Suprapubic skin (tissue), 4 donors: ENCODE results near the gene WDR54. TPM values are rescaled to one million over a fixed set of nuclear protein-coding genes. Genes with fewer than 3 reads are reported as not detected.

Experiments used
- DNase-seq, 2 donors: peaks; one replicate each; pipeline ENCODE4 v3.0.0-alpha.2; 2019; ENCODE audit warnings: low spot score in 2 of 2
- H3K27ac ChIP-seq: fragments of 200-600 bp; sonication (generic); one replicate; pipeline ENCODE4 v1.5.1; 2019
- H3K27me3 ChIP-seq: fragments of 200-600 bp; sonication (generic); one replicate; pipeline ENCODE4 v1.5.1; 2019
- H3K36me3 ChIP-seq: fragments of 200-600 bp; sonication (generic); one replicate; pipeline ENCODE4 v1.5.1; 2019
- H3K4me1 ChIP-seq: fragments of 200-600 bp; sonication (generic); one replicate; pipeline ENCODE4 v1.5.1; 2019
- H3K4me3 ChIP-seq: fragments of 200-600 bp; sonication (generic); one replicate; pipeline ENCODE4 v1.5.1; 2019; ENCODE audit warnings: mild to moderate bottlenecking
- H3K9me3 ChIP-seq: fragments of 200-600 bp; sonication (generic); one replicate; pipeline ENCODE4 v1.5.1; 2019
- EP300 ChIP-seq: sonication (generic); formaldehyde crosslinking; IDR thresholded peaks from one replicate; pipeline ENCODE4 v1.6.1; 2017; ENCODE audit warnings: antibody characterized with exemption
- POLR2A ChIP-seq, 2 donors: fragments of 450-650 bp; IDR thresholded peaks; one replicate each; pipeline ENCODE4 v1.6.1; 2017; ENCODE audit warnings: antibody characterized with exemption in 2 of 2, mild to moderate bottlenecking in 2 of 2, moderate library complexity in 2 of 2
- POLR2AphosphoS5 ChIP-seq, 3 donors: sonication (generic); formaldehyde crosslinking; IDR thresholded peaks; one replicate each; pipeline ENCODE4 v1.6.1; 2017; ENCODE audit warnings: antibody characterized with exemption in 3 of 3
- WGBS: methylation state at CpG from one replicate; pipeline ENCODE4 v1.1.5; 2018; 5-methylcytosine and 5-hydroxymethylcytosine counted together
- total RNA-seq, 4 donors: library from RNA; depleted of rRNA; stranded (reverse); fragments of >200 nt; gene quantifications; one replicate each; pipeline ENCODE4 v1.1.0, GENCODE V29; 2016
- TF ChIP-seq, protein P1 (sequence below), 2 donors: fragments of 200-600 bp in 1 of 2; fragments of 450-650 bp in 1 of 2; sonication (generic) in 1 of 2; IDR thresholded peaks; one replicate each; pipeline ENCODE4 v1.5.1; 2016 to 2019; ENCODE audit warnings: antibody characterized with exemption in 2 of 2, mild to moderate bottlenecking in 1 of 2, moderate library complexity in 1 of 2

The WDR54 gene
- total RNA-seq, 4 donors from 2014 or later, result 5.0 to 12.0 (median 8.5) TPM

DNA sequence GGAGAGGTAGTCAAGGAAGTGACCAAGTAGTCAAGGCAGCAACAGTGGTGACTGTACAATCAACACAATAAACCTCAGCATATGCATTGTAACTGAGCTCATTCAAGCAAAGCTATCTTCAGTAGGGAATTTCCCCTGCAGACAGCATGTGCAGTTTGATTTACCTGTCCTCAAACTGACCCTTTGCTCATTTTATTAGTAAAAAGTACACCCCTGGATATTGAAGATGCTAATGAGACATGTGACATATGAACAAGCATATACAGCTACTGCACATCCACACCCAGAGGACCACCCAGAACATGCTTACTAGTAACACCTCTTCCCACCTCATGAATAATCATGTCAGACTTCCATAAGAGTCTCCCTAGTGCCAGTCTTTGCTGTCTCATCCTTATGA is 15.5 kb upstream of the WDR54 start:
- H3K36me3 ChIP-seq, result no peaks in the 10 kb centered on the region
- H3K27me3 ChIP-seq, result no peaks in the 10 kb centered on the region
- no peaks in the 10 kb centered on the region for H3K4me1 ChIP-seq
- DNase-seq, result no peak
- no peaks in the 10 kb centered on the region for H3K9me3 ChIP-seq
- no peak overlapping the region for H3K27ac ChIP-seq
- no peak overlapping the region for H3K4me3 ChIP-seq
- TF ChIP-seq, protein P1, sequence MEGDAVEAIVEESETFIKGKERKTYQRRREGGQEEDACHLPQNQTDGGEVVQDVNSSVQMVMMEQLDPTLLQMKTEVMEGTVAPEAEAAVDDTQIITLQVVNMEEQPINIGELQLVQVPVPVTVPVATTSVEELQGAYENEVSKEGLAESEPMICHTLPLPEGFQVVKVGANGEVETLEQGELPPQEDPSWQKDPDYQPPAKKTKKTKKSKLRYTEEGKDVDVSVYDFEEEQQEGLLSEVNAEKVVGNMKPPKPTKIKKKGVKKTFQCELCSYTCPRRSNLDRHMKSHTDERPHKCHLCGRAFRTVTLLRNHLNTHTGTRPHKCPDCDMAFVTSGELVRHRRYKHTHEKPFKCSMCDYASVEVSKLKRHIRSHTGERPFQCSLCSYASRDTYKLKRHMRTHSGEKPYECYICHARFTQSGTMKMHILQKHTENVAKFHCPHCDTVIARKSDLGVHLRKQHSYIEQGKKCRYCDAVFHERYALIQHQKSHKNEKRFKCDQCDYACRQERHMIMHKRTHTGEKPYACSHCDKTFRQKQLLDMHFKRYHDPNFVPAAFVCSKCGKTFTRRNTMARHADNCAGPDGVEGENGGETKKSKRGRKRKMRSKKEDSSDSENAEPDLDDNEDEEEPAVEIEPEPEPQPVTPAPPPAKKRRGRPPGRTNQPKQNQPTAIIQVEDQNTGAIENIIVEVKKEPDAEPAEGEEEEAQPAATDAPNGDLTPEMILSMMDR (IDR thresholded peaks at IDR 0.05), result no peak
- TF ChIP-seq POLR2AphosphoS5 (IDR thresholded peaks at IDR 0.05) (no peak), EP300 (no peak), POLR2A (IDR thresholded peaks at IDR 0.05) (no peak)

DNA sequence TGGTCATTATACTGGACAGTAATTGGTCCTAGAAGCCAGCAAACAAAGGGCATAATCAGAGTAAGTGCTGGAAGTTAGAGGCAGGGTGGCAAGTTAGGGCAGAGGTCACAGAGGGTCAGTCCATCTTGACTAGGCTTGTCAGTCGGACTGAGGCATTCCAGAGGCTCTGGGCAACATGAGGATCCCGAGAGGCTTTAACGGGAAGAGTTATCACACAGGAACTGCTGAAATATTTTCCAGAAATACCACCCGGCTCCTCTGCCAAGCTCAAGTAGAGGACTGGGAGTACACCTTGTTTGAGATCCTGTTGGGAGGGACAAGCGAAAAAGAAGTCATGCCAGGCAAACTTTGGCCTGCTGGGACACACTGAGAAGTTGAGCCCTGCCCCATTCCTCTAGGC is 13.8 kb upstream of the WDR54 start:
- H3K27ac ChIP-seq, result no peak overlapping the region
- no peaks in the 10 kb centered on the region for H3K27me3 ChIP-seq
- no peak for DNase-seq
- no peaks in the 10 kb centered on the region for H3K36me3 ChIP-seq
- no peaks in the 10 kb centered on the region for H3K4me1 ChIP-seq
- no peaks in the 10 kb centered on the region for H3K9me3 ChIP-seq
- 59% methylated on average over 5 of the region's 5 CpGs for WGBS
- H3K4me3 ChIP-seq, result no peak overlapping the region
- TF ChIP-seq, protein P1 (IDR thresholded peaks at IDR 0.05), result no peak
- TF ChIP-seq POLR2AphosphoS5 (IDR thresholded peaks at IDR 0.05) (no peak), POLR2A (IDR thresholded peaks at IDR 0.05) (no peak), EP300 (no peak)

DNA sequence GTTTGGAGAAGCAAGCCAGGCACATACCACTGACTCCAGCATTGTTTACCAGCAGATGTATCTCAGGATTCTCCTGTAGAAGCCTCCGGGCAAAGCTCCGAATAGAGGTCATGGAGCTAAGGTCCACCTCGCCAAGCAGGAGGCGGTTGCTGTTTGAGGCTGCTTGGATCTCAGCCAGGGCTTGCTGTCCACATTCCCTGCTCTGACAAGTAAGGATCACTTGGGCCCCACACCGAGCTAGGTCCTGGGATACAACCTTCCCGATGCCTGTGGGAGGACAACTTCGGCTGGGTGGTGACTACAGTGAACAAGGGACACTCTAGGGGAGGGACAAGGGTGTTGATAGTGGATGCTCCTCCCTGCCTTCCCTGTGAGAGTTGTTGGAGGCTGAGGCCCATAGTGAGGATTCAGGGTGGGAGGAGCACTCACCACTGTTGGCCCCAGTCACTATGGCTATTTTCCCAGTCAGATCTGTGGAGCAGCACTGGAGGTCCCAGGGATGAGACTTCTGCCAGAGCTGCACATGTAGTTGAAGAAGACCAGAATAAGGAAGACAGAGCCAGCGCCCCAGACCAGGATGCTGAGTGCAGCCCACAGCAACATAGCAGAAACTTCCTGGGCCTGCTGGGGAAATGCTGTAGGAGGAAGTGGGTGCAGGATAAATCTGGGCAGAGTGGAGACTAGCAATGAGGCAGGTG is 8.4 kb upstream of the WDR54 start:
- no peaks in the 10 kb centered on the region for H3K36me3 ChIP-seq
- H3K4me1 ChIP-seq, result peaks cover 29% of the 10 kb centered on the region
- H3K9me3 ChIP-seq, result no peaks in the 10 kb centered on the region
- DNase-seq, result no peak
- no peaks in the 10 kb centered on the region for H3K27me3 ChIP-seq
- H3K4me3 ChIP-seq, result no peak overlapping the region
- TF ChIP-seq, protein P1 (IDR thresholded peaks at IDR 0.05), result no peak
- TF ChIP-seq POLR2A (IDR thresholded peaks at IDR 0.05) (no peak), EP300 (no peak), POLR2AphosphoS5 (IDR thresholded peaks at IDR 0.05) (no peak)
- no peak overlapping the region for H3K27ac ChIP-seq
- WGBS, result 76% methylated on average over 8 of the region's 8 CpGs

DNA sequence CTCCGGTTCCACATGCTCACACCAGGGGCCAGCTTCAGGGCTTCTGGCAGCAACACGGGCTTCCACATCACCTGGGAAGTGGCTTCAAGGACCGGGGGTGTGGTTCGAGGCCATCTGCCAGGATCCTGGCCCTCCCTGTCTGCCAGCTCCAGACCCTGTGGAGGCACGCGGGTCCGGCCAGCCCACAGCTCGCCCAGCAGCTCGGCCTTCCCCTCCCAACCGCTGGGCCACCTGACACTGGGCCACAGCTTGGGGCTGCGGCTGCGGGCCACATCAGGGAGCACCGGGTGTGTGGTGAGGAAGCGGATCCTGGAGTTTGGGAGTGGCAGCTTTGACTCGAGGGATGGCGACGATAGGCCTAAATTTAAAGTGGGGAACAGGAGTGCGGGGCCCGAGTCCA is 7.1 kb upstream of the WDR54 start:
- WGBS, result 18% methylated on average over 17 of the region's 19 CpGs
- no peak for TF ChIP-seq POLR2AphosphoS5 (IDR thresholded peaks at IDR 0.05)
- TF ChIP-seq POLR2A (IDR thresholded peaks at IDR 0.05), result no peak
- no peak for TF ChIP-seq EP300
- TF ChIP-seq, protein P1 (IDR thresholded peaks at IDR 0.05), result no peak
- Histone ChIP-seq H3K9me3 (no peaks in the 10 kb centered on the region), H3K4me1 (peaks cover 29% of the 10 kb centered on the region), H3K4me3 (peak overlapping the region; percentile 46), H3K27ac (no peak overlapping the region), H3K36me3 (no peaks in the 10 kb centered on the region), H3K27me3 (no peaks in the 10 kb centered on the region)
- DNase-seq, result no peak

DNA sequence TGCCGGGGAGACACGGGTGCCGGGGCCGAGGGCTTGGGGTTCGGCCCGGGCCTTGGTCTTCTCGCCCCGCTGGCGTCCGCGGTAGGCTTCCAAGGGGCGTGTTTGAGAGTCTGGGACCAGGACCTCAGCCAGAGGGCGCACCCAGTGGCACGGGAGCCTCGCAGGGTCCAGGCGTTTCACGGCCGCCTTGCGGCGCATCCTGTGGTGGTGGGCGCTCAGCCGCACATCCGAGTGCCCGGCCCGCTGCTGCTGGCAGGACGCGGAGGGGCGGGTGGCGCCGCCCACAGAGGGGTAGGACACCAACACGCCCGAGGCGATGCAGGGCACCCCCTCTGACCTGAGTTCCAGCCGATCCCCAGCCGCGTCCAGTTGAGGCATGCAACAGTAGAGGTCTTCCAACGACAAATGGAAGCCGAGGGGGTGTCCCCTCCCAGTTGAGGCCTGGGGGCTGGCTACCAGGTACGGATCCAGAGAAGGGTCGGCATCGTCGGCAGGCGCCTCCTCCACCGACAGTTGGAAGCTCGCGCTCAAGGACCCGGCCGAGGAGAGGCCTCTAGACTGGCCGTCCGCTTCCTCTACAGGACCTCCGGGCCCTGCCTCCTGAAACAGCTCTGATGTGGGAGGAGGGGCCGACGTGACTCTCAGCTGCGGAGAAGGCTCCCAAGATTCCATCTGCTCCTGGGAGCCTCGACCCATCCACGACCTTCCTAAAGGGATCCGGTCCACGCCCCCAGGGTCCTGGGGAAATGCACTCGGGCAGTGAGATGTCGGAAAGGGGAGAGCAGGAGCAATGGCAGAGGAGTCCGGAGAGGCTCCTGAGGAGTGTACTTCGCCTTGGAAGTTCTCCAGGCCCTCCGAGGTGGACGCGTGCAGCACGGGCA is 6.4 kb upstream of the WDR54 start:
- peaks cover 29% of the 10 kb centered on the region for H3K4me1 ChIP-seq
- no peak overlapping the region for H3K27ac ChIP-seq
- no peaks in the 10 kb centered on the region for H3K27me3 ChIP-seq
- peak in 1 of 2 donors; percentile 78 for DNase-seq
- H3K9me3 ChIP-seq, result no peaks in the 10 kb centered on the region
- H3K36me3 ChIP-seq, result no peaks in the 10 kb centered on the region
- H3K4me3 ChIP-seq, result peak overlapping the region; percentile 46
- TF ChIP-seq POLR2AphosphoS5 (IDR thresholded peaks at IDR 0.05), result no peak
- TF ChIP-seq, protein P1 (IDR thresholded peaks at IDR 0.05), result peak in 1 of 2 donors; percentile 28
- 10% methylated on average over 13 of the region's 66 CpGs for WGBS
